Right lobe of liver (tissue), 6 donors: ENCODE measurements around the gene MTRR. TPM values are rescaled to one million over a fixed set of nuclear protein-coding genes. Genes with fewer than 3 reads are reported as not detected.

Experiments used
- ATAC-seq, 4 donors: fragments of 200-7000 bp; cut with Tn5 transposase; one replicate each; pipeline ENCODE4 v1.9.1; 2020; ENCODE audit warnings: mild to moderate bottlenecking in 4 of 4, moderate library complexity in 4 of 4
- DNase-seq, 3 donors: peaks; one replicate each; pipeline ENCODE4 v3.0.0-alpha.2; 2020
- H3K27ac ChIP-seq, 3 donors: fragments of 200-600 bp; one replicate each; pipeline ENCODE4 v1.8.0; 2022
- H3K27me3 ChIP-seq, 2 donors: fragments of 200-600 bp; one replicate each; pipeline ENCODE4 v1.8.0; 2022
- H3K36me3 ChIP-seq, 4 donors: fragments of 200-600 bp; sonication (generic) in 1 of 4; one replicate each; pipeline versions ENCODE4 v1.5.1 to v1.8.0; 2017 to 2022; ENCODE audit warnings: control low read depth in 1 of 4
- H3K4me1 ChIP-seq, 4 donors: fragments of 200-600 bp; sonication (generic) in 1 of 4; one replicate each; pipeline versions ENCODE4 v1.5.1 to v1.8.0; 2017 to 2022; ENCODE audit warnings: control low read depth in 1 of 4
- H3K4me3 ChIP-seq, 3 donors: fragments of 200-600 bp; one replicate each; pipeline ENCODE4 v1.8.0; 2022
- H3K9me3 ChIP-seq, 4 donors: fragments of 200-600 bp; sonication (generic) in 1 of 4; one replicate each; pipeline versions ENCODE4 v1.5.1 to v1.8.0; 2017 to 2022; ENCODE audit warnings: control low read depth in 1 of 4
- POLR2A ChIP-seq: fragments of 450-650 bp; IDR thresholded peaks from one replicate; pipeline ENCODE4 v1.6.1; 2017; ENCODE audit warnings: antibody characterized with exemption, mild to moderate bottlenecking
- WGBS: methylation state at CpG from one replicate; pipeline ENCODE4 v1.1.6; 2018; ENCODE audit warnings: low coverage, low lambda C conversion rate; ENCODE audit not compliant: insufficient coverage; ENCODE audit errors: missing lambda C conversion rate; 5-methylcytosine and 5-hydroxymethylcytosine counted together
- intact Hi-C, 2 donors: fragments of 100-400 bp; cut with DNase I; formaldehyde crosslinking; loops; one replicate each; pipeline versions ENCODE4 v1.11.2 to v1.14.1; 2022
- total RNA-seq, 6 experiments: library from RNA; depleted of rRNA in 2 of 6; stranded (reverse); fragments of >200 nt in 2 of 6; fragmentation: NEBNext Ultra II Directional in 3 of 6; extraction: Animal tissue kit (Norgen Biotek cat#: 25700) in 3 of 6; gene quantifications; one replicate each; pipeline versions ENCODE4 v1.1.0 to v1.2.4, GENCODE V29; 2016 to 2023
- TF ChIP-seq, protein P1 (sequence below), 4 donors: fragments of 200-600 bp in 3 of 4; fragments of 450-650 bp in 1 of 4; IDR thresholded peaks; one replicate each; pipeline versions ENCODE4 v1.5.1 to v1.8.0; 2016 to 2022; ENCODE audit warnings: antibody characterized with exemption in 4 of 4, mild to moderate bottlenecking in 2 of 4
- donor health status: DM: no; HTN: yes; CAD: no.
- donor health status: DM: no; HTN: no; CAD: no.
- donor health status: DM: no; HTN: no; CAD: no.
- donor health status: DM: no; HTN: yes; CAD: no.
- donor health status: DM: no; HTN: yes; CAD: no.

Gene MTRR
- total RNA-seq, 6 experiments from 2014 or later, result 31.5 to 42.1 (median 36.7) TPM

DNA sequence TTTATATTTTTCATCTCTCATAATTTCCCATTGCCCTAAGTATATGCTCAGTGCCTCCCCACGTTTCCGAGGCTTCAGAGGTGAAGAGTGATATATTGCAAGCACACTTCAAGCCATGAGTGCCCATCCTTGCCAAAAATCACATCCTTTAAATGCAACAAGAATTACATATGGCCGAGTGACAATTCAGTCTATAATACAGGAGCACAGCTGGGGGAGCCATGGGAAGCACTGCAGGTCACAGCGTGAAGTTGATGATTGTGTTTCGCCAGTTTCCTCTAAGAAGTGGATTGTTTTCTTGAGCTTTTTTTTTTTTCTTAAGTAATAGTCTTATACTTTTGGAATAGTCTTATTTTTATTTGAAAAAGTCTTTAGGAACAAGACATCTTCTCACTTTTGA, 61.1 kb downstream of the MTRR start:
- 44% methylated on average over 5 of the region's 5 CpGs for WGBS
- no peaks in the 10 kb centered on the region for H3K4me1 ChIP-seq
- TF ChIP-seq, protein P1, sequence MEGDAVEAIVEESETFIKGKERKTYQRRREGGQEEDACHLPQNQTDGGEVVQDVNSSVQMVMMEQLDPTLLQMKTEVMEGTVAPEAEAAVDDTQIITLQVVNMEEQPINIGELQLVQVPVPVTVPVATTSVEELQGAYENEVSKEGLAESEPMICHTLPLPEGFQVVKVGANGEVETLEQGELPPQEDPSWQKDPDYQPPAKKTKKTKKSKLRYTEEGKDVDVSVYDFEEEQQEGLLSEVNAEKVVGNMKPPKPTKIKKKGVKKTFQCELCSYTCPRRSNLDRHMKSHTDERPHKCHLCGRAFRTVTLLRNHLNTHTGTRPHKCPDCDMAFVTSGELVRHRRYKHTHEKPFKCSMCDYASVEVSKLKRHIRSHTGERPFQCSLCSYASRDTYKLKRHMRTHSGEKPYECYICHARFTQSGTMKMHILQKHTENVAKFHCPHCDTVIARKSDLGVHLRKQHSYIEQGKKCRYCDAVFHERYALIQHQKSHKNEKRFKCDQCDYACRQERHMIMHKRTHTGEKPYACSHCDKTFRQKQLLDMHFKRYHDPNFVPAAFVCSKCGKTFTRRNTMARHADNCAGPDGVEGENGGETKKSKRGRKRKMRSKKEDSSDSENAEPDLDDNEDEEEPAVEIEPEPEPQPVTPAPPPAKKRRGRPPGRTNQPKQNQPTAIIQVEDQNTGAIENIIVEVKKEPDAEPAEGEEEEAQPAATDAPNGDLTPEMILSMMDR (IDR thresholded peaks at IDR 0.05), result no peak
- TF ChIP-seq POLR2A, result no peak
- H3K4me3 ChIP-seq, result no peak overlapping the region
- intact Hi-C loops, result no loop called here
- DNase-seq, result no peak
- no peaks in the 10 kb centered on the region for H3K27me3 ChIP-seq
- no peaks in the 10 kb centered on the region for H3K9me3 ChIP-seq
- no peaks in the 10 kb centered on the region for H3K36me3 ChIP-seq
- no peak overlapping the region for H3K27ac ChIP-seq
- ATAC-seq, result no peak

DNA sequence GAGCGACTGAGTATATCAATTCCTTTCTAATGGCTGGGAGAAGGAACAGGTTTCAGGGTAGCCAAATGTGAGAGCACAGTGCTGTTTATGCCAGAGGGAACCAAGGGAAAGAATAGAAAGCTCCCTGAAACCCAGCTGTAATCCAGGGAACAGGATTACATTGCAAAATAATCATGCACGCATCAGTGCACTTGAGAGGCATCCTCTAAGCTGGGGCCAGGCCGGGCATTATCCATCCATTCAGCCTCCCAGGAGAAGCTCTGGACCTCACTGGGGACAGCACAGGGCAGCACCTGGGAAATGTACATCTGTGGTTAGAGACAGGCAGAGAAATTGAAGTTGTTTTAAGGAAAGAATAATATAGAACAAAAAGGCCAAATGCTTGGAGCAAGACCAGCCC, 72.7 kb downstream of the MTRR start:
- whole genome bisulfite sequencing, result 53% methylated on average over 3 of the region's 3 CpGs
- H3K9me3 ChIP-seq, result peaks cover 0 to 2% (median 0%) of the 10 kb centered on the region in 4 donors
- DNase-seq (no peak), ATAC-seq (no peak)
- intact Hi-C loops, result no loop called here
- H3K4me3 ChIP-seq, result no peak overlapping the region
- TF ChIP-seq, protein P1 (IDR thresholded peaks at IDR 0.05), result no peak
- no peak for TF ChIP-seq POLR2A
- no peaks in the 10 kb centered on the region for H3K36me3 ChIP-seq
- H3K27ac ChIP-seq, result no peak overlapping the region
- H3K4me1 ChIP-seq, result no peaks in the 10 kb centered on the region
- H3K27me3 ChIP-seq, result no peaks in the 10 kb centered on the region

DNA sequence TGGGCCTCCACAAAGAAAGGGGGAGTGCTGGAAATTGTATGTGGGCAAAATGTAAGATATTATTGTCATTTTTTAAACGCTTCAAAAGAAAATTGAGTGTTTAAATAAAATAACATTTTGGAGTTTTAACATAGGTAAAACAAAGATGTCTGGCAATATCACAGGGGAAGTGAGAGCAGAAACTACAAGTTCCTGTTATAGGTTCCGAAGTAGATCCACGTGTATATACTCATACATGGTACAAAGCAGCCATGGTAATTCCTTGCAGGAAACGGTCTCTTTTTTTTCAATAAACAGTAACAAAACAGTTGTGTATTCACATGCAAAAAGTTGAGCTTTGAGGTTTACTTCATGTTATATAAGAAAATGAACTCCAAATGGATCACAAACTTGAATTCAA, 78.4 kb downstream of the MTRR start:
- ATAC-seq, result no peak
- intact Hi-C loops, result no loop called here
- Histone ChIP-seq H3K4me1 (no peaks in the 10 kb centered on the region), H3K9me3 (peaks cover 0 to 2% (median 0%) of the 10 kb centered on the region in 4 donors), H3K36me3 (no peaks in the 10 kb centered on the region), H3K27ac (no peak overlapping the region), H3K27me3 (no peaks in the 10 kb centered on the region), H3K4me3 (no peak overlapping the region)
- TF ChIP-seq, protein P1 (IDR thresholded peaks at IDR 0.05), result no peak
- TF ChIP-seq POLR2A, result no peak
- WGBS, result 62% methylated on average over 4 of the region's 4 CpGs
- no peak for DNase-seq

Other genes with a start within 250 kb of the MTRR start
- gene CFAP90, start 18.0 kb upstream of the MTRR start, total RNA-seq, result under 1 TPM in 4 of 6 experiments, not detected in 2; 0.10 to 0.64 (median 0.41) TPM
- gene FASTKD3, start 117 bp upstream of the MTRR start, total RNA-seq, result 1 to 10 TPM; 3.8 to 9.6 (median 6.1) TPM